T-helper 2 cell treated with Interferon-gamma antibody and Interleukin-4, amounts not matched to agents 100 ng/mL and 5 ng/mL, for 36 hours (primary cell): ENCODE measurements around the gene HNRNPLL. TPM values are rescaled to one million over a fixed set of nuclear protein-coding genes. Genes with fewer than 3 reads are reported as not detected.

Source experiments
- intact Hi-C: fragments of 100-400 bp; cut with micrococcal nuclease; formaldehyde crosslinking; loops from one replicate; pipeline ENCODE4 v1.15.1; 2023
- total RNA-seq: library from RNA; stranded (reverse); gene quantifications from 2 replicates; pipeline ENCODE4 v1.2.3, GENCODE V29; 2022

HNRNPLL gene
- total RNA-seq = 70.5 and 80.6 TPM in 2 replicates

GRCh38 chr2:38602732-38603401 is at the start of gene HNRNPLL:
Gene HNRNPLL (minus strand): TSS chr2:38602928. CDS start chr2:38602626, 302 bp downstream.
- intact Hi-C loops = loop anchor here (1.0 to 5.0 kb wide), 8 partner anchors 22 to 526 kb away; partner anchors contain the start of genes CYP1B1 and SRSF7

DNA sequence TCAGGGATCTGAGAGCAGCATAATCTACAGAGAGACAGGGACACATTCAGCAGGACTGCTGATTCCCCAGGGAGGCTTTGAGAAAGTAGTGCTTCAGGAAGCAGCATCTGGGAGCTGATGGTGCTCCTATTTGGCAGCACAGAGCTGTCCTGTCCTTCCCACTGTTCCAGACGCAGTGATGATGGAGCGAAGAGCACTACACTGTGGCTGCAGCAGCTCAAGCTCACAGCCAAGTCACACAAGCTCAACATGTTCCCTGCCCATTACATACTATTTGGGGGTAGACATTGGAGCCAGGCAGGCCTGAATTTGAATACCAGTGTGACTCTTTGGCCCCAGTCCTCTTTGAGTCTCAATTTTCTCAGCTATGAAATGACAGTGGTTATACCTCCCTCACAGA is 48.0 kb upstream of the HNRNPLL start:
- intact Hi-C loops = no loop called here

- intact Hi-C loops = no loop called here
Observed at GRCh38 chr2:38650012-38650411, 47.3 kb upstream of the HNRNPLL start.

DNA sequence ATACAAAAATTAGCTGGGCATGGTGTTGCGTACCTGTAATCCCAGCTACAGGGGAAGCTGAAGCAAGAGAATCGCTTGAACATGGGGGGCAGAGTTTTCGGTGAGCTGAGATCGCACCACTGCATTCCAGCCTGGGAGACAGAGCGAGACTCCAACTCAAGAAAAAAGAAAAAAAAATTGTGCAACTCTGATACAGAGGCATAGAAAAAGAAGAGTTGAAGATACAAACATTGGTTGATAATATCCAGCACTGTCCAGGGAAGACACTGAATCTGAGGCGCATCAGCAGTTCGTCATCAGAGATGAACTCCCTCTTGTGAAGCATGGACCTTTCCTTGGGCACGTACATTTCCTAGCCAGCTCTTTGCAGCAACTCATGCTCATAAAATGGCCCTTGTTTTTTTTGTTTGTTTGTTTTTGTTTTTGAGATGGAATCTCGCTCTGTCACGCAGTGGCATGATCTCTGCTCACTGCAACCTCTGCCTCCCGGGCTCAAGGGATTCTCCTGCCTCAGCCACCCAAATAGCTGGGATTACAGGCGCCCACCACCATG is 46.5 kb upstream of the HNRNPLL start:
- intact Hi-C loops = no loop called here

DNA sequence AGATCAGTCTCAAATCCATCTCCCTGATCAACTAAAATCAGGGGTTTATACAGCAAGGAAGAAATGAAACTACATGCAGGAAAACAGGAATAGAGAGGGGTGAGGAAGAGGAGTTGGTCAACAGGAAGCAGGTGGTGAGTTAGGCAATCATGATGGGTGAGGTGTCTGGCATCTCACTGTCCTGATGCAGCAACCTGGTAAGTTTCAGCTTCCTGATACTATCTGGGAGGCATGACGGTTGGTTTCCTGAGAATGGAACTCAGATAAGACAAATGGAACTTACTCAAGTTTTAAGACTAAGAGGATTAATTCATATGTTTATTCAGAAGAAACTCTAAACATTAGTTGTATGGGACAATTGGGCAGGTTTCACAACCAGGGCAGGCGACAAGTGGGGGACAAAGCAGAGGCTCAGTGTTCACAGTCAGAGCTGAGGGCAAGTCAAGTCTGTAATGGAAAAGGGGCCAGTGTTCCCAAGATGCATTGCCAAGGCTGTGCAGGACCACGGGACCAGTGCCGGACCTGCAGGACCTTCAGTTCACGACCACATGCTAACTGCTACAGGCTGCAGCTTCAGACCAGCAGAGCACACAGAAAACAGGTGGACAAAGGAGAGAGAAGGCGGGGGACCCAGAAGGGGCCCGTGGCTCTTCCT is 45.5 kb upstream of the HNRNPLL start:
- intact Hi-C loops = no loop called here

GRCh38 chr2:38643683-38644511 is 41.2 kb upstream of the HNRNPLL start:
- intact Hi-C loops = loop anchor here (1.0 to 2.0 kb wide), 2 partner anchors 8 to 17 kb away; no protein-coding TSS in a partner anchor

GRCh38 chr2:38643021-38643671 is 40.4 kb upstream of the HNRNPLL start:
- intact Hi-C loops = loop anchor here (2.0 kb wide), 1 partner anchor 16 kb away; no protein-coding TSS in a partner anchor

DNA sequence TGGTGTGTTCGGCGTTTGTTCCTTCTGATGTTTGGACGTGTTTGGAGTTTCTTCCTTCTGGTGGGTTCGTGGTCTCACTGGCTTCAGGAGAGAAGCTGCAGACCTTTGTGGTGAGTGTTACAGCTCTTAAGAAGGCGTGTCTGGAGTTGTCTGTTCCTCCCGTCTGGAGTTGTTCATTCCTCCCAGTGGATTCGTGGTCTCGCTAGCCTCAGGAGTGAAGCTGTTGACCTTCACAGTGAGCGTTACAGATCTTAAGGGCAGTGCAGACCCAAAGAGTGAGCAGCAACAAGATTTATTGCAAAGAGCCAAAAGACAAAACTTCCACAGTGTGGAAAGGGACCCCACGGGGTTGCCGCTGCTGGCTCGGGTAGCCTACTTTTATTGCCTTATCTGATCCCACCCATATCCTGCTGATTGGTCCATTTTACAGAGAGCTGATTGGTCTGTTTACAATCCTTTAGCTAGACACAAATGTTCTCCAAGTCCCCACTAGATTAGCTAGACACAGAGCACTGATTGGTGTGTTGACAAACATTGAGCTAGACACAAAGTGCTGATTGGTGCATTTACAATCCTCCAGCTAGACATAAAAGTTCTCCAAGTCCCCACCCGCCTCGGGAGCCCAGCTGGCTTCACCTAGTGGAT is 39.8 kb upstream of the HNRNPLL start:
- intact Hi-C loops = loop anchor here (2.0 kb wide), 1 partner anchor 16 kb away; no protein-coding TSS in a partner anchor

- intact Hi-C loops = no loop called here
Observed at GRCh38 chr2:38636069-38636468, 33.3 kb upstream of the HNRNPLL start.

DNA sequence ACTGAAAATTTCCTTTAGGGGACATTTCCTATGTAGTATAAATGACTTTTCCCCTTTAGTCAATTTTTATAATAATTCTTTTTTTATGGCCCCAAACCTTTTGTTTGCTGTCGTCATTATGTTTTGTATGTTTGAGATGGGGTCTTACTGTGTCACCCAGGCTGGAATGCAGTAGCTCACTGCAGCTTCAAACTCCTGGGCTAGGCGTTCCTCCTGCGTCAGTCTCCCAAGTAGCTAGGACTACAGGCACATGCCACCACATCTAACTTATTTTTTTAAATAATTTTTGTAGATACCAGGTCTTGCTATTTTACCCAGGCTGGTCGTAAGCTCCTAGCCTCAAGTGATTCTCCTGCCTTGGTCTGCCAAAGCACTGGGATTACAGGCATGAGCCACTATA is 32.4 kb upstream of the HNRNPLL start:
- intact Hi-C loops = loop anchor here (2.0 kb wide), 2 partner anchors 18 to 32 kb away; partner anchors contain the start of gene HNRNPLL

DNA sequence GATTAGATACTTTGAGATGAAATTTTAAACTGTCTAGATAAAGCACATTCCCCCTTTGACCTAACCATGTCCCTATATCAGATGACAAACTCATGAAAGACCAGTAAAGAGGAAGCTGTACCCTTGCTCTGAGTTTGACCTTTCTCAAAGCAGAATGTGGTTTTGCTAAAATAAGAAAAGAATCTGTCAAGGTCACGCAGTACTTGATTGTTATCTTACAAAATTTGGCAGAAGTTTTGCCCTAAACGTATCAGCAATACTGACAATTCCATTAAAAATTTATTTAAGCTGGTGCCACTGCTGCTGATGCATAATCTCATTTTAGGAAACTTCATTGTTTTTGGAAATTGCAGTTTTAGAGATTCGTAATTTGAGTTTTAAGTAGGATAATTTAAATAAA is 32.0 kb upstream of the HNRNPLL start:
- intact Hi-C loops = loop anchor here (2.0 kb wide), 2 partner anchors 18 to 32 kb away; partner anchors contain the start of gene HNRNPLL

GRCh38 chr2:38633895-38634294 is 31.2 kb upstream of the HNRNPLL start:
- intact Hi-C loops = loop anchor here (2.0 kb wide), 2 partner anchors 19 to 31 kb away; partner anchors contain the start of gene HNRNPLL

DNA sequence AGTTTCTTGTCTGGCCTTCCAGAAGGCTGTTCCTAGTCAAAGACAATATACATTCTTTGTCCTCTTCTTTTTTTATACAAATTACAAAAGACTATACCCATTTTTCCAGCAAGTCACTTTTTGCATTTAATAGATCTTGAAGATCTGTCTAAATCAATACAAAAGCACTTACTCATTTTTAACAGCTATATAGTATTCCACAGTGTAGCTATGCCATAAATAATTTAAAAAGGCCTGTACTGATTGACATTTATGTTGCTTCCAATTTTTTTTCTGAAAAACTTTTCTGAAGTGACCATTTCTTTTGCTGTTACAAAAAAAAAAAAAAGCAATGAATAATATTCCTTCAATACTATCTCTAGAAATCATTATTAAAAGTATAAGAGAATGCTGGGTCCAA is 30.3 kb upstream of the HNRNPLL start:
- intact Hi-C loops = no loop called here

- intact Hi-C loops = no loop called here
Observed at GRCh38 chr2:38631976-38632375, 29.2 kb upstream of the HNRNPLL start.

GRCh38 chr2:38629684-38630083 is 27.0 kb upstream of the HNRNPLL start:
- intact Hi-C loops = no loop called here

GRCh38 chr2:38627391-38627790 is 24.7 kb upstream of the HNRNPLL start:
- intact Hi-C loops = loop anchor here (2.0 kb wide), 2 partner anchors 15 to 35 kb away; no protein-coding TSS in a partner anchor

- intact Hi-C loops = loop anchor here (2.0 kb wide), 2 partner anchors 16 to 36 kb away; no protein-coding TSS in a partner anchor
Observed at GRCh38 chr2:38626326-38627035, 23.8 kb upstream of the HNRNPLL start.

- intact Hi-C loops = no loop called here
Observed at GRCh38 chr2:38622210-38622609, 19.5 kb upstream of the HNRNPLL start.

GRCh38 chr2:38621018-38621417 is 18.3 kb upstream of the HNRNPLL start:
- intact Hi-C loops = no loop called here
